ENCODE measurements around the gene POP7. TPM values are rescaled to one million over a fixed set of nuclear protein-coding genes. Genes with fewer than 3 reads are reported as not detected.

Gene POP7
- total RNA-seq, 1 experiment from 2014 or later: 62.7 TPM

GRCh38 chr7:100687261-100687660 lies 18.7 kb upstream of the POP7 start:
- H3K36me3 ChIP-seq (ENCODE audit: low read depth): no peaks in the 10 kb centered on the region
- no peak for TF ChIP-seq EZH2 (IDR thresholded peaks at IDR 0.05; ENCODE audit: low read depth)
- TF ChIP-seq, protein P1, sequence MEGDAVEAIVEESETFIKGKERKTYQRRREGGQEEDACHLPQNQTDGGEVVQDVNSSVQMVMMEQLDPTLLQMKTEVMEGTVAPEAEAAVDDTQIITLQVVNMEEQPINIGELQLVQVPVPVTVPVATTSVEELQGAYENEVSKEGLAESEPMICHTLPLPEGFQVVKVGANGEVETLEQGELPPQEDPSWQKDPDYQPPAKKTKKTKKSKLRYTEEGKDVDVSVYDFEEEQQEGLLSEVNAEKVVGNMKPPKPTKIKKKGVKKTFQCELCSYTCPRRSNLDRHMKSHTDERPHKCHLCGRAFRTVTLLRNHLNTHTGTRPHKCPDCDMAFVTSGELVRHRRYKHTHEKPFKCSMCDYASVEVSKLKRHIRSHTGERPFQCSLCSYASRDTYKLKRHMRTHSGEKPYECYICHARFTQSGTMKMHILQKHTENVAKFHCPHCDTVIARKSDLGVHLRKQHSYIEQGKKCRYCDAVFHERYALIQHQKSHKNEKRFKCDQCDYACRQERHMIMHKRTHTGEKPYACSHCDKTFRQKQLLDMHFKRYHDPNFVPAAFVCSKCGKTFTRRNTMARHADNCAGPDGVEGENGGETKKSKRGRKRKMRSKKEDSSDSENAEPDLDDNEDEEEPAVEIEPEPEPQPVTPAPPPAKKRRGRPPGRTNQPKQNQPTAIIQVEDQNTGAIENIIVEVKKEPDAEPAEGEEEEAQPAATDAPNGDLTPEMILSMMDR (conservative IDR thresholded peaks at IDR 0.05): no peak
- POLR2A ChIA-PET (ENCODE audit: unreplicated experiment): interaction anchor here (0.5 kb wide), 1 partner anchor 265 kb away, joined by 5 read pairs; no protein-coding TSS in a partner anchor
- intact Hi-C loops (cut with micrococcal nuclease; ENCODE audit: unreplicated experiment): no loop called here
- no TSS peak for BruUV-seq (replicated peaks)
- CTCF ChIA-PET: no interaction called here
- H3K9me2 ChIP-seq (ENCODE audit: insufficient read depth): no peaks in the 10 kb centered on the region
- no peaks in the 10 kb centered on the region for H3K27me3 ChIP-seq (ENCODE audit: insufficient read depth, low read depth)
- no peak overlapping the region for H3K27ac ChIP-seq
- H3F3A ChIP-seq (ENCODE audit: insufficient read depth, low read depth): peaks cover 3% of the 10 kb centered on the region; the same call in 1 of the 2 replicates
- H4K20me1 ChIP-seq (ENCODE audit: insufficient read depth): peaks cover 39% of the 10 kb centered on the region
- H3K4me2 ChIP-seq: no peak overlapping the region
- no peak overlapping the region for H2AFZ ChIP-seq
- H3K9me3 ChIP-seq (ENCODE audit: insufficient read depth, low read depth): no peaks in the 10 kb centered on the region
- peaks cover 5% of the 10 kb centered on the region for H3K4me1 ChIP-seq (replicated peaks; ENCODE audit: insufficient read depth)
- peaks cover 40% of the 10 kb centered on the region for H3K79me2 ChIP-seq (ENCODE audit: low read depth)
- H3K4me3 ChIP-seq: no peak overlapping the region
- no peak for DNase-seq

DNA sequence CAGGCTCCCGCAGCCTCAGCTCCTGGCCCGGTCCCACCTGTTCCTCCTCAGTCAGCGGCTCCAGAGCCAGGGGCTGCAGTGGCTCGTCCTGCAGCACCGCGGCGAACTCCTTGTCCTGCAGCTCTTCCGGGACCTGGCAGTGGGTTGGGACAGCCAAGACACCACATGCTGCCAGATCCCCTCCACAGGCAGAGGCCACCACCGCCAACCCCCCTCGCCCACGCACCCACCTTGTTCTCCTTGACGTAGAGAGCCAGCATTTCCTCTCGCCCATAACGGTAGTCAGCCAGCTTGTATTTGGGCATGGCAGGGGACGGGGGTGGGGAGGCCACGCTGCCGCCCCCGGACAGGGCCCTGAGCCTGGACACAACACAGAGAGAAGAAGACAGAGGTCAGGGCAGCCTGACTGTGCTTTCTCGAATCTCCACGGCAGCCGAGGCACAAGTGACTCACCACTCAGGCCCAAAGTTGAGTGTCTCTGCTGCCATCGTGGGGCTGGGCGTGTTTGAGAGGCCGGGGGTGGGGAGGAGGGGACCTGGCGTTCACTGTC lies 18.1 kb upstream of the POP7 start:
- H4K20me1 ChIP-seq (ENCODE audit: insufficient read depth): peaks cover 45% of the 10 kb centered on the region
- H3K4me3 ChIP-seq: no peak overlapping the region
- no peak overlapping the region for H2AFZ ChIP-seq
- peaks cover 45% of the 10 kb centered on the region for H3K79me2 ChIP-seq (ENCODE audit: low read depth)
- no peak overlapping the region for H3K27ac ChIP-seq
- BruUV-seq (replicated peaks): no TSS peak
- intact Hi-C loops (cut with micrococcal nuclease; ENCODE audit: unreplicated experiment): no loop called here
- no peaks in the 10 kb centered on the region for H3K9me3 ChIP-seq (ENCODE audit: insufficient read depth, low read depth)
- no peaks in the 10 kb centered on the region for H3K9me2 ChIP-seq (ENCODE audit: insufficient read depth)
- TF ChIP-seq, protein P1 (conservative IDR thresholded peaks at IDR 0.05): no peak
- TF ChIP-seq EZH2 (IDR thresholded peaks at IDR 0.05; ENCODE audit: low read depth): no peak
- POLR2A ChIA-PET (ENCODE audit: unreplicated experiment): interaction anchor here (0.5 kb wide), 1 partner anchor 266 kb away, joined by 5 read pairs; no protein-coding TSS in a partner anchor
- no peaks in the 10 kb centered on the region for H3K36me3 ChIP-seq (ENCODE audit: low read depth)
- H3K27me3 ChIP-seq (ENCODE audit: insufficient read depth, low read depth): no peaks in the 10 kb centered on the region
- no peak overlapping the region for H3K4me2 ChIP-seq
- H3F3A ChIP-seq (ENCODE audit: insufficient read depth, low read depth): peaks cover 3% of the 10 kb centered on the region; the same call in 1 of the 2 replicates
- CTCF ChIA-PET: no interaction called here
- DNase-seq: no peak
- H3K4me1 ChIP-seq (replicated peaks; ENCODE audit: insufficient read depth): peaks cover 11% of the 10 kb centered on the region

GRCh38 chr7:100688326-100688860 lies 17.5 kb upstream of the POP7 start:
- no peak overlapping the region for H3K27ac ChIP-seq
- peaks cover 51% of the 10 kb centered on the region for H3K79me2 ChIP-seq (ENCODE audit: low read depth)
- BruUV-seq (replicated peaks): no TSS peak
- H3K4me3 ChIP-seq: no peak overlapping the region
- no peak overlapping the region for H3K4me2 ChIP-seq
- no peaks in the 10 kb centered on the region for H3K36me3 ChIP-seq (ENCODE audit: low read depth)
- POLR2A ChIA-PET (ENCODE audit: unreplicated experiment): no interaction called here
- CTCF ChIA-PET: no interaction called here
- H3K4me1 ChIP-seq (replicated peaks; ENCODE audit: insufficient read depth): peaks cover 13% of the 10 kb centered on the region
- peaks cover 3% of the 10 kb centered on the region; the same call in 1 of the 2 replicates for H3F3A ChIP-seq (ENCODE audit: insufficient read depth, low read depth)
- no peak for DNase-seq
- H3K9me2 ChIP-seq (ENCODE audit: insufficient read depth): no peaks in the 10 kb centered on the region
- TF ChIP-seq EZH2 (IDR thresholded peaks at IDR 0.05; ENCODE audit: low read depth): no peak
- TF ChIP-seq, protein P1 (conservative IDR thresholded peaks at IDR 0.05): no peak
- no peak overlapping the region for H2AFZ ChIP-seq
- no peaks in the 10 kb centered on the region for H3K27me3 ChIP-seq (ENCODE audit: insufficient read depth, low read depth)
- H4K20me1 ChIP-seq (ENCODE audit: insufficient read depth): peaks cover 46% of the 10 kb centered on the region
- H3K9me3 ChIP-seq (ENCODE audit: insufficient read depth, low read depth): no peaks in the 10 kb centered on the region
- intact Hi-C loops (cut with micrococcal nuclease; ENCODE audit: unreplicated experiment): no loop called here
